Mononuclear cell (primary cell): ENCODE results near the gene SASH1. TPM values are rescaled to one million over a fixed set of nuclear protein-coding genes. Genes with fewer than 3 reads are reported as not detected.

Experiments
- H3K27me3 ChIP-seq: 2 replicates; pipeline ENCODE4 v1.6.0; 2011; ENCODE audit warnings: low read length, control low read depth; ENCODE audit not compliant: insufficient read depth
- H3K4me1 ChIP-seq: 2 replicates; pipeline ENCODE4 v1.5.1; 2011; ENCODE audit warnings: mild to moderate bottlenecking, low read length, control low read depth; ENCODE audit not compliant: insufficient read depth
- H3K4me3 ChIP-seq: 2 replicates; pipeline ENCODE4 v1.5.1; 2011; ENCODE audit warnings: mild to moderate bottlenecking, low read length, moderate library complexity
- H3K9me3 ChIP-seq: 2 replicates; pipeline ENCODE4 v1.5.1; 2011; ENCODE audit warnings: low read depth, mild to moderate bottlenecking, control low read depth, low read length
- total RNA-seq: library from RNA; depleted of rRNA; stranded (reverse); fragments of >200 nt; gene quantifications from one replicate; pipeline ENCODE4 v1.2.3, GENCODE V29; 2012

The SASH1 gene
- 1.7 TPM for total RNA-seq

GRCh38 chr6:148342350-148343046 lies at the start of gene SASH1:
Gene SASH1 (plus strand): TSS chr6:148342838. CDS start chr6:148343068, 230 bp downstream.
- peaks cover 63% of the 10 kb centered on the region for H3K27me3 ChIP-seq
- peaks cover 6% of the 10 kb centered on the region for H3K4me1 ChIP-seq
- H3K4me3 ChIP-seq = peak within 1 kb of the TSS; percentile 23
- no peaks in the 10 kb centered on the region for H3K9me3 ChIP-seq

DNA sequence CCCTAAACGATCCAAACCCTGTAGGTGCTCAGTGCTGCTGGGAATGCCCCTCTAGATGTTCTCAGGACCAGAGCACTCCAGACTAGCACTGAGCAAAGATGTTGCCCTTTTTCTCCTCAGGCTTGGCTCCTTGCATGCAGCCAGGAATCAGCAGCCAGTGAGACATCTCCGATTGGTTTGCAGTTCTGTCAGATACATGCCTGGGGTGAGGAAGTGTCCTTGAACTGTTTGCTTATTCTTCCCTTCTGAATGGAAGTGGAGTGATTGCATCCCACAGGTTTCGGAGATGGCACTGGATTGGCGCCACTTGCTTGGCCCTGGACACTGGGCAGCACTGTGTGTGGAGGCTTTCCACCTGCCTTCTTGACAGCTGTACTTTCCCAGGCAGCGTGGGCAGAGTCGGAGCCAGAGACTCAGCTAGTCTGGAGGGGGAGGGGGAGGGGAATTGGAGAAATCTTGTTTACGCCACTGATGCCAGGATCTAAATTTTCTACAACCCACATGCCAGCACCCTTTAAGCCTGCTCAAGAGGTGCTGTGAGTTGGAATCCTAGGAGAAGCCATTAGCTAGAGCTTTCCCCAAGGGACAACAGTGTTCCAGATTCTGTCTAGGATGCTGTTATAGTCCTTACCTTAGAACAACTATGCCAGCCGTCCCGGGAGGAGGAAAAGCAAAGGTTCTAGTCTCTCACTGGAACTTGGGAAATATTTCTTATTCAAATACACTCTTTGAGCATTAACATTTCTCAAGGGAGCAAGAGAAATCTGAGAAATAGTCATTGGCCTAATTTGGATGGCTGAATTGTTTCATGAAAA lies 49.2 kb upstream of the SASH1 start:
- Histone ChIP-seq H3K27me3 (no peaks in the 10 kb centered on the region), H3K4me1 (no peaks in the 10 kb centered on the region)

DNA sequence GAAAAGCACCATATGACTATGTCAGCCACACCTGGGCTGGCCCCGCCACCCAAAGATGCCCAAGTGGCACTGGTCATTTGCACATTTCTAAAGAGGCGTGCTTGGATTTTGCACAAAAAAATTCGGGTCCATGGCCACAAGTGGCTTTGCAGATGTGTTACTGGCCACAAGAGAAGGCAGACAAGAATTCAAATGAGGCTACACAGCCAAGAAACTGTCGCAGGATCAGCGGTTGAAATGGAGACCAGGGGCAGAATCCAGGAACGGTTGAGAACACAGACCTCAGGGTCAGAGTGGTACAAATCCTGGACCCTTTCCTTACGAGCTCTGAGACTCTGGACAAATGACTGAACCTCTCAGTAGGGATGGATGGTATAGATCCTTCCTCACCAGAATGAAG lies 48.6 kb upstream of the SASH1 start:
- Histone ChIP-seq H3K4me1 (no peaks in the 10 kb centered on the region), H3K4me3 (no peak overlapping the region), H3K27me3 (no peaks in the 10 kb centered on the region), H3K9me3 (no peaks in the 10 kb centered on the region)

More for the DNA sequence above, 49.2 kb upstream of the SASH1 start:
- Histone ChIP-seq H3K9me3 (no peaks in the 10 kb centered on the region), H3K4me3 (no peak overlapping the region)

DNA sequence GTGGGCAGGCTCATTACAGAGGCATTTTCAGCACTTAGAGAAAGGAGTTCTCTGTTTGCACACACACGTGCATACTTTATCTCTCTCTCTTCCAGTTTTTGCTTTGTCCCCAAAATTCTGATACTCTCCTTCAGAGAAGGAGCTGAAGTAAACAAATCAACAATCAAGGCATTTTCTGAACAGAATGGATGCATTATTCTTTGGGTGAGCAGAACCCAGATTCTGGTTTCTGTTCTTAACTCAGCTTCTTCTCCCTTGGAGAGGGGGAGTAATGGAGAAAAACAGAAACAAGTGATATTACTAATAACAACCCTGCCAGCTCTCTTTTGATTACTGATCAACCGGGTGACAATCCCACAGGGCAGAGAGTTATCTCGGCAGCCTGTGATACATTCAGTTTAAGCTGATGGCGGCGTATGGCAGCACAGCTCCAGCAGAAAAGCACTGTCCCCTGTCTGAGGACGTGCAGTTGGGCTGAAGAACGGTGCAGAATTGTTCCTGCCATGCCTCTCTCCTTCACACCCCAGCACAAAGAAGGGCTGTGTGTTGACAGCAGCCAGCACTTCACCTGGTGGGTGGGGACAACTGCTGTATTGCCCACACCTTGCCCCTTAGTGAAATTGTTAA lies 47.3 kb upstream of the SASH1 start:
- Histone ChIP-seq H3K4me3 (no peak overlapping the region), H3K4me1 (no peaks in the 10 kb centered on the region), H3K27me3 (no peaks in the 10 kb centered on the region), H3K9me3 (no peaks in the 10 kb centered on the region)

GRCh38 chr6:148296771-148297170 lies 45.9 kb upstream of the SASH1 start:
- Histone ChIP-seq H3K4me3 (no peak overlapping the region), H3K27me3 (no peaks in the 10 kb centered on the region), H3K9me3 (no peaks in the 10 kb centered on the region), H3K4me1 (no peaks in the 10 kb centered on the region)

DNA sequence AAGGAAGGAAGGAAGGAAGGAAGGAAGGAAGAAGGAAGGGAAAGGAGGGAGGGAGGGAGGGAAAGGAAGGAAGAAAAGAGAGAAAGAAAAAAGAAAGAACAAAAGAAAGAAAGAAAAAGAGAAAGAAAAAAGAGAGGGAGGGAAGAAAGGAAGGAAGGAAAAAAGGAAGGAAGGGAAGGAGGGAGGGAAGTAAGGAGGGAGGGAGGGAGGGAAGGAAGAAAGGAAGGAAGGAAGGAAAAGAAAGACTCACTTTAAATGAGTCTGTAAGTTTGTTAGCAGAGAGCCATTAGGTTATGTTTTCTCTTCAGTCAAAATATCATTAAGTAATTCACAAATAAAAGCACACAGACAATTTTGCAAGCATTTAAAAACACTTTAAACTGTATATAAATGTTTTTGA lies 44.0 kb upstream of the SASH1 start:
- Histone ChIP-seq H3K4me3 (no peak overlapping the region), H3K9me3 (no peaks in the 10 kb centered on the region), H3K4me1 (no peaks in the 10 kb centered on the region), H3K27me3 (no peaks in the 10 kb centered on the region)

GRCh38 chr6:148303616-148304015 lies 39.0 kb upstream of the SASH1 start:
- no peaks in the 10 kb centered on the region for H3K27me3 ChIP-seq
- no peaks in the 10 kb centered on the region for H3K9me3 ChIP-seq
- no peak overlapping the region for H3K4me3 ChIP-seq
- H3K4me1 ChIP-seq = no peaks in the 10 kb centered on the region

DNA sequence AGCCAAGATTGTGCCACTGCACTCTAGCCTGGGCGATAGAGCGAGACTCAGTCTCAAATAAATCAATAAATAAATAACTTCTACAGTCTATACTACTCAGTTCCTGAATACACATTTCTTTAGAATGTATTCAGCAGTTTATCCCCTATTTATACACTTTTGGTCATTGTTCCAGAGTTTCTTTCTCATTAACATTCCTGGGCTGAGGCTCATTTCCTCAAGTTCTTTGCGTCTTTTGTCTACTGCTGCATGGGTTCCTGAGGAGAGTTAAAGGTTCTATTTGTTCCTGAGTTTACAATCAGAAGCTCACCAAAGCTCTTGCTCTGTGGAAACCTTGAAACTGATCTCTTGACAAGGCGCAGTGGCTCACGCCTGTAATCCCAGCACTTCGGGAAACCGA lies 37.7 kb upstream of the SASH1 start:
- no peaks in the 10 kb centered on the region for H3K9me3 ChIP-seq
- no peaks in the 10 kb centered on the region for H3K27me3 ChIP-seq
- no peaks in the 10 kb centered on the region for H3K4me1 ChIP-seq
- no peak overlapping the region for H3K4me3 ChIP-seq

GRCh38 chr6:148306286-148306685 lies 36.4 kb upstream of the SASH1 start:
- H3K9me3 ChIP-seq = no peaks in the 10 kb centered on the region
- no peak overlapping the region for H3K4me3 ChIP-seq
- H3K4me1 ChIP-seq = no peaks in the 10 kb centered on the region
- H3K27me3 ChIP-seq = no peaks in the 10 kb centered on the region

DNA sequence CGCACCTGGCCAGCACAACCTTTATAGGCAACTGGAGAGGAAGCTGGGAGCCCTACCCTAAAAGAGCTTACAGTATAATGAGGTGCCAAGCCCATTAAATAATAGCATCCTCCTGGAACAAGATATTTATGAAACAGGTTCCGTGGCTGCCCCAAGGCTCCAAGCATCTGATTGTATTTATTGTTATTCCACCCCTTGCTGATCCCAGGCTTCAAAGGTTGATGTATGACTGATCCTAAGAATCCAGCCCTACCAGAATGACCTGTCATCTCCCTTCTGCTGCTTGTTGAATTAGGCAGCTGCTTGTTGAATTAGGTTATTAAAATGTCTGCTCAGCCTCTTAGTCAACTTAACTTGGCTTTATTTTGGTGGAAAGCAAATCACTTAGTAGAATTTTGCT lies 35.2 kb upstream of the SASH1 start:
- Histone ChIP-seq H3K4me3 (no peak overlapping the region), H3K27me3 (no peaks in the 10 kb centered on the region)

GRCh38 chr6:148309301-148309700 lies 33.3 kb upstream of the SASH1 start:
- Histone ChIP-seq H3K4me1 (no peaks in the 10 kb centered on the region), H3K9me3 (no peaks in the 10 kb centered on the region), H3K4me3 (no peak overlapping the region), H3K27me3 (no peaks in the 10 kb centered on the region)

More for the DNA sequence above, 35.2 kb upstream of the SASH1 start:
- no peaks in the 10 kb centered on the region for H3K4me1 ChIP-seq
- H3K9me3 ChIP-seq = no peaks in the 10 kb centered on the region

DNA sequence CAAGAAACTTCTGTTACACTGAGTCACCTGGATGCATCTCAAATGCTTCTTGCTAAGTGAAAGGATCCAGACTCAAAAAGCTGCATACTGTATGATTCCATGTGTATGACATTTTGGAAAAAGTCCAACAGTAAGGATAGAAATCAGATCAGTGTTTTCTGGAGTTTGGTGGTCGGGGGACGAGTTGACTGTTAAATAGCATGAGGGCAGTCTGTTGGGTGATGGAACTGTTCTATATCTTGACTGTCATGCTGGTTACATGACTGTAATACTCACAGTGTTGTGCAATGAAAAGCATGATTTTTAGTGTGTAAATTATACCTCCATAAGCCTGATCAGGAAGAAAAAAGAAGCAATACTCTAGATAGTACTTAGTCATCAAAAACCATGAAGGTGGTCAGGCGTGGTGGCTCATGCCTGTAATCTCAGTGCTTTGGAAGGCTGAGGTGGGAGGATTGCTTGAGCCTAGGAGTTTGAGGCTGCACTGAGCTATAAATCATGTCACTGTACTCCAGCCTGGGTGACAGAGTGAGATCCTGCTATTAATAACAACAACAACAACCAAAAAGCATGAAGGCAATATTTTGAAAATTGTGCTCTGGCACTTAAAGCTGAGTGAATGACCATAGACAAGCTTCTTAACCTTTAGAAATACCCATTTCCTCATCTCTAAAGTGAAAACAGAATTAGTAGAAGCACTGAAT lies 30.5 kb upstream of the SASH1 start:
- Histone ChIP-seq H3K27me3 (no peaks in the 10 kb centered on the region), H3K4me1 (no peaks in the 10 kb centered on the region)

DNA sequence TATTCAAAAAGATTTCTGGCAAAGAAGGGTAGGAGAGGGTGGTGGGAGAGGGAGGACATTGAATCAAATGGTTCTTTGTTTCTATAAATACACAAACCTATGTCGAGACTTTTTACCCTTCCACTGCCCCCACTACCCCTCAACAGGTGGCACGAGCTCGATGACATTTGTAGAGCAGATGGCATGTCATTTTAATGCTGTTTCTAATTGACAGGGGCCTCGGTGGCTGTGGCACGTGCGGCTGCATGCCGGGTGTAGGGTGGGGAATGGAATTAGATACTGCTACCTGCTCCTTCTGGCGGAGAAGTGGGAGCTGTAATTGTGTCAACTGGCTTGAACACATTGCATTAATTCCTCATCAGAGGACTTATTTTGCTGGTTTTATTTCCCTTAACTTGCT lies 29.1 kb upstream of the SASH1 start:
- no peaks in the 10 kb centered on the region for H3K9me3 ChIP-seq
- no peaks in the 10 kb centered on the region for H3K27me3 ChIP-seq
- no peak overlapping the region for H3K4me3 ChIP-seq
- H3K4me1 ChIP-seq = no peaks in the 10 kb centered on the region

More for the DNA sequence above, 30.5 kb upstream of the SASH1 start:
- Histone ChIP-seq H3K9me3 (no peaks in the 10 kb centered on the region), H3K4me3 (no peak overlapping the region)

DNA sequence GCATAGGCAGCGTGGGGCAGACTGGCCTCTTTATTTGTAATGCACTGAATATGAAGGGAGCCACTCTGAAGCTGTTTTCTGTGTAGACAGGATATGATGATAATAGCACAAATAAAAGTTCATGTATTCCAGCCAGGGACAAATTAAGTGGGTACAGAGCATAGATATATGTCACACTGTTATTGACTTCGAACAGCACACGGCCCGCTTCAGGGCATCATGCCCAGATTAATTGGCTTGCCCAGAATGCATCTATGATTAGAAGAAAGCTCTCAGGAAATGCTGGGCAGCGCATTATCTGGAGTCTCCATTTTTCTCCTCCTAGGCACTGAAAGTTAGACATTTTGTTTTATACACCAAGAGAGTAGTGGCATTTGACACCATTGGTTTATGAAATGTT lies 26.3 kb upstream of the SASH1 start:
- Histone ChIP-seq H3K27me3 (no peaks in the 10 kb centered on the region), H3K4me3 (no peak overlapping the region), H3K4me1 (no peaks in the 10 kb centered on the region), H3K9me3 (no peaks in the 10 kb centered on the region)

DNA sequence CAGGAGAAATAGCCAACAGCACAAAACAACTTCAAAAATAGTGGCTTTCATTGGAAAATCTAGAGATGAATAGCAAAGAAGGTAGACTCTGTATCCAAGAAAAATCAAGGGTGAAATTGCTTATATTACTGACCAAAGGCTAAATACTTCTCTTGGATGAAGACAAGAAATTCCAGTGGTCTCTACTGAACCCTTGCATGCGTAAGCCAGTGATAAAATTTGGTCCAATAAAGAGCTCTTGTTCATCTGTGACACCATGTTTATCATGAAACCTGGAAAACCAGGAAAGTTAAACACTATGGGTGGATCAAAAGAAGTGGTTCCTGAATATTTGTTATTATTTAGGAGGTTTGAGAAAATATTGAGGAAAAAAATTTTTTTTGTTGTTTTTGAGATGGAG lies 25.6 kb upstream of the SASH1 start:
- Histone ChIP-seq H3K4me3 (no peak overlapping the region), H3K27me3 (no peaks in the 10 kb centered on the region), H3K4me1 (no peaks in the 10 kb centered on the region), H3K9me3 (no peaks in the 10 kb centered on the region)
